GM19099 (cell line): ENCODE data around the gene TNS3.

ENCODE experiments used
- POLR2A ChIP-seq: IDR thresholded peaks from 3 replicates; pipeline ENCODE4 v1.6.1; 2011; ENCODE audit warnings: low read depth; ENCODE audit not compliant: insufficient read length; ENCODE audit errors: extremely low read depth

Gene TNS3

GRCh38 chr7:47231032-47231431, 350.9 kb downstream of the TNS3 start:
- TF ChIP-seq POLR2A = no peak

GRCh38 chr7:47228386-47229014, 353.4 kb downstream of the TNS3 start:
- no peak for TF ChIP-seq POLR2A

- TF ChIP-seq POLR2A = no peak
Observed at GRCh38 chr7:47227762-47228177, 354.1 kb downstream of the TNS3 start.

GRCh38 chr7:47226696-47227095, 355.2 kb downstream of the TNS3 start:
- no peak for TF ChIP-seq POLR2A

GRCh38 chr7:47225387-47226131, 356.4 kb downstream of the TNS3 start:
- TF ChIP-seq POLR2A = no peak
